Sigmoid colon (tissue), 7 donors: ENCODE results near the gene COA4. TPM values are rescaled to one million over a fixed set of nuclear protein-coding genes. Genes with fewer than 3 reads are reported as not detected.

ENCODE experiments used
- DNase-seq: peaks from one replicate; pipeline ENCODE4 v3.0.0-alpha.2; 2019
- H3K27ac ChIP-seq, 4 donors: fragments of 200-600 bp; sonication (generic); one replicate each; pipeline ENCODE4 v1.5.1; 2016 to 2019; ENCODE audit warnings: mild to moderate bottlenecking in 1 of 4
- H3K27me3 ChIP-seq, 3 donors: fragments of 200-600 bp; sonication (generic); one replicate each; pipeline ENCODE4 v1.5.1; 2019; ENCODE audit warnings: mild to moderate bottlenecking in 1 of 3
- H3K36me3 ChIP-seq, 4 donors: fragments of 200-600 bp; sonication (generic); one replicate each; pipeline ENCODE4 v1.5.1; 2016 to 2019
- H3K4me1 ChIP-seq, 4 donors: fragments of 200-600 bp; sonication (generic); one replicate each; pipeline ENCODE4 v1.5.1; 2017 to 2019
- H3K4me3 ChIP-seq, 4 donors: fragments of 200-600 bp; sonication (generic); one replicate each; pipeline ENCODE4 v1.5.1; 2017 to 2019; ENCODE audit warnings: mild to moderate bottlenecking in 2 of 4, moderate library complexity in 1 of 4
- H3K9me3 ChIP-seq, 4 donors: fragments of 200-600 bp in 3 of 4; sonication (generic) in 3 of 4; one replicate each; pipeline versions ENCODE4 v1.5.1 to v1.6.1; 2013 to 2019
- EP300 ChIP-seq, 4 donors: sonication (generic); formaldehyde crosslinking; IDR thresholded peaks; one replicate each; pipeline ENCODE4 v1.6.1; 2017; ENCODE audit warnings: antibody characterized with exemption in 4 of 4
- POLR2A ChIP-seq, 2 donors: fragments of 450-650 bp; IDR thresholded peaks; one replicate each; pipeline ENCODE4 v1.6.1; 2016; ENCODE audit warnings: antibody characterized with exemption in 2 of 2, mild to moderate bottlenecking in 2 of 2, moderate library complexity in 2 of 2
- POLR2AphosphoS5 ChIP-seq, 4 donors: sonication (generic); formaldehyde crosslinking; IDR thresholded peaks; one replicate each; pipeline ENCODE4 v1.6.1; 2017; ENCODE audit warnings: antibody characterized with exemption in 4 of 4
- WGBS, 2 donors: extraction: QIAGEN DNeasy Blood & Tissue Kit; methylation state at CpG; one replicate each; pipeline ENCODE4 v1.1.7; 2013; 5-methylcytosine and 5-hydroxymethylcytosine counted together
- intact Hi-C: fragments of 100-400 bp; cut with DNase I; formaldehyde crosslinking; loops from one replicate; pipeline ENCODE4 v1.15.1; 2023
- polyA plus RNA-seq, 3 donors: library from polyadenylated mRNA; stranded (reverse); fragments of 200-250 nt; gene quantifications; one replicate each; pipeline ENCODE4 v1.2.3, GENCODE V29; 2013
- total RNA-seq, 4 donors: library from RNA; depleted of rRNA; stranded (reverse); fragments of >200 nt; gene quantifications; one replicate each; pipeline ENCODE4 v1.1.0, GENCODE V29; 2016
- TF ChIP-seq, protein P1 (sequence below), 4 experiments: fragments of 450-650 bp in 3 of 4; fragments of 200-600 bp in 1 of 4; IDR thresholded peaks; one replicate each; pipeline ENCODE4 v1.5.1; 2016 to 2019; ENCODE audit warnings: antibody characterized with exemption in 4 of 4, mild to moderate bottlenecking in 3 of 4, moderate library complexity in 2 of 4
- donor health status: healthy with polysubstance abuse.
- donor health status: Bipolar disorder and iron deficiency.
- donor health status: healthy.

The COA4 gene
- total and polyA plus RNA-seq, 7 donors = 64.3 to 117 (median 87.4) TPM

DNA sequence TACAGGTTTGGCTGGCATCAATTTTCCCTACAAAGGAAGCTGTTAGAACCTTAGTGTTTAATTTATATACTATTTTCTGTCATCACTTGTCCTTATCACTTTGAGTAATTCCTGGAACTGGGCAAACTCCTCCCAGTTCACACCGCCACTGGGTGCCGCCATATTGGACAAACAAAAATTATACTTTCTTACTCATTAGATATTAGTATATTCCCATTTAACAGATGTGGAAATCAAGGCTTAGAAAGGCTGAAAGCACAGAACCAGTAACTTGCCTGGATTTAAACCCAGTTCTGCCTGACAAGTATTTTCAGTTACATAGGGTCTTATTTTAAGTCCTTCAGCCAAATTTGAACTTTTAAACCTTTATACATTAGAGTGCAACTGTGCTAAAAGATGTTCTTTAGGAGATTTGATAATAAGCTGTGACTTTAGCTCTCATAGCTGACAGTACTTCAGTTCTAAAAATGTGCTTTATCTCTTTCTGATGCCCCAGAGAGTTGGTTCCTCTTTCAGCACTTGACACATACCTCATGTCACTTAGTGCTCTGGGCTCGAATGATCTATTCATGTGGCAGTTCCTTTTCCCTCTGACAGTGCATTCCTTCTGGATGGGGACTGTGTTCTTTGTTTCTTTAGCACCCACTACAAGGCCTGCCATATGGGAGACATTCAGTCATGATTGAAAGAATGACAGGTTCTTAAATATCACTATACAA lies 25.4 kb downstream of the COA4 start:
- TF ChIP-seq POLR2A (IDR thresholded peaks at IDR 0.05) (no peak), POLR2AphosphoS5 (IDR thresholded peaks at IDR 0.05) (no peak), EP300 (IDR thresholded peaks at IDR 0.05) (no peak)
- TF ChIP-seq, protein P1, sequence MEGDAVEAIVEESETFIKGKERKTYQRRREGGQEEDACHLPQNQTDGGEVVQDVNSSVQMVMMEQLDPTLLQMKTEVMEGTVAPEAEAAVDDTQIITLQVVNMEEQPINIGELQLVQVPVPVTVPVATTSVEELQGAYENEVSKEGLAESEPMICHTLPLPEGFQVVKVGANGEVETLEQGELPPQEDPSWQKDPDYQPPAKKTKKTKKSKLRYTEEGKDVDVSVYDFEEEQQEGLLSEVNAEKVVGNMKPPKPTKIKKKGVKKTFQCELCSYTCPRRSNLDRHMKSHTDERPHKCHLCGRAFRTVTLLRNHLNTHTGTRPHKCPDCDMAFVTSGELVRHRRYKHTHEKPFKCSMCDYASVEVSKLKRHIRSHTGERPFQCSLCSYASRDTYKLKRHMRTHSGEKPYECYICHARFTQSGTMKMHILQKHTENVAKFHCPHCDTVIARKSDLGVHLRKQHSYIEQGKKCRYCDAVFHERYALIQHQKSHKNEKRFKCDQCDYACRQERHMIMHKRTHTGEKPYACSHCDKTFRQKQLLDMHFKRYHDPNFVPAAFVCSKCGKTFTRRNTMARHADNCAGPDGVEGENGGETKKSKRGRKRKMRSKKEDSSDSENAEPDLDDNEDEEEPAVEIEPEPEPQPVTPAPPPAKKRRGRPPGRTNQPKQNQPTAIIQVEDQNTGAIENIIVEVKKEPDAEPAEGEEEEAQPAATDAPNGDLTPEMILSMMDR (IDR thresholded peaks at IDR 0.05) = no peak
- DNase-seq = no peak
- intact Hi-C loops = no loop called here
- WGBS, 2 donors = 89 to 97% methylated on average over 3 of the region's 3 CpGs
- Histone ChIP-seq H3K27me3 (no peaks in the 10 kb centered on the region), H3K4me3 (no peak overlapping the region), H3K27ac (no peak overlapping the region), H3K36me3 (peaks cover 0 to 15% (median 0%) of the 10 kb centered on the region in 4 donors), H3K9me3 (no peaks in the 10 kb centered on the region), H3K4me1 (no peaks in the 10 kb centered on the region)

DNA sequence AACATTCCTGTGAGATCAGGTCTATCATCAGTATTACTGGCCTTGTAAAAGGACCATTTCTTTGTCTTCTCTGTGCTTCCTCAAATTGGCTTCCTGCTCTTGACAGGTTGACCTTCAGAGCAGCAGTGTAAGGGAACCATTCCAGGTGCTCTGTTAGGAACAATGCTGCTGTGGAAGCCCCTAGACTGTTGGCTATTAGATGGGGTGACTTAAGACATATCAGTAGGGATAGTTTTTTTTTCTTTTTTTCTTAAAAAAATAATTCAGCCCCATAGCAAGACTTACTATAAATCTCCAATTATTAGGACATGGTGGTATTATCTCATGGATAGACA lies 37.6 kb downstream of the COA4 start:
- Histone ChIP-seq H3K36me3 (peaks cover 0 to 12% (median 5%) of the 10 kb centered on the region in 4 donors), H3K4me1 (no peaks in the 10 kb centered on the region), H3K27me3 (no peaks in the 10 kb centered on the region), H3K9me3 (no peaks in the 10 kb centered on the region), H3K4me3 (no peak overlapping the region), H3K27ac (no peak overlapping the region)
- no peak for DNase-seq
- intact Hi-C loops = no loop called here
- TF ChIP-seq EP300 (IDR thresholded peaks at IDR 0.05) (no peak), POLR2A (IDR thresholded peaks at IDR 0.05) (no peak), POLR2AphosphoS5 (IDR thresholded peaks at IDR 0.05) (no peak)
- TF ChIP-seq, protein P1 (IDR thresholded peaks at IDR 0.05) = no peak

DNA sequence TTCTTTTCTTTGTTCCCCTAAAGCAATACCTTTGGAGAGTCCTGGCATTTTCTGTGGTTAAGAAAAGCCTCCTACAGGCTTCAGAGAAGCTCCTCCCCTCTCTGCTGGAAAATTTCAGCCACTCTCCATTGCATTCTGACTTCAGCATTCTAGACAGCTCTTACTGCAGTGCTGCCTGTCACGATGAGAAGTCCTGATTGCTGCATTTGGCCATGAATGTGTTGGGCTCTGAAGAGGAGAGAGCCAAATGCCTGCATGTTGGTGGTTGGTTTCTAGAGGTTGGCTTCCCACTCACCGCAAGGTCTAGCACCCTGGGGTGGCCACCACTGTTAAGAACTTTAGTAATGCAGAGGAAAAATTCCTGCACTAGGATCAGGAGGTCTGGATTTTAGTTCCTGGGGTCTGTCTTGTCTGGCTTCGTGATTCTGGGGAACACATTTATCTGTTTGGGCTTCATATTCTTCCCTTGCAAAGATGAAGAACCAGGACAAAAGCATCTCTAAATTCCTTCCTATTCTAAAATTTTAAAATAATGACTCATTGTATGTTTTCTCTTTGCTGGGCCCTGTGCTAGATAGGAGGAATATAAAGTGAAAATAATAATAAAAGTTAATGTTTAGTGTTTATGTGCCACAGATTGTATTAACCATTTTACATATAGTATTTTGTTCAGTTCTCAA lies 38.1 kb downstream of the COA4 start:
- no peak overlapping the region for H3K4me3 ChIP-seq
- no peak for DNase-seq
- no peaks in the 10 kb centered on the region for H3K4me1 ChIP-seq
- H3K27ac ChIP-seq = no peak overlapping the region
- TF ChIP-seq POLR2AphosphoS5 (IDR thresholded peaks at IDR 0.05) (no peak), EP300 (IDR thresholded peaks at IDR 0.05) (no peak), POLR2A (IDR thresholded peaks at IDR 0.05) (no peak)
- TF ChIP-seq, protein P1 (IDR thresholded peaks at IDR 0.05) = no peak
- no peaks in the 10 kb centered on the region for H3K9me3 ChIP-seq
- WGBS, 2 donors = 78 to 88% methylated on average over 3 of the region's 3 CpGs
- no peaks in the 10 kb centered on the region for H3K27me3 ChIP-seq
- H3K36me3 ChIP-seq = peaks cover 0 to 11% (median 2%) of the 10 kb centered on the region in 4 donors
- intact Hi-C loops = no loop called here

DNA sequence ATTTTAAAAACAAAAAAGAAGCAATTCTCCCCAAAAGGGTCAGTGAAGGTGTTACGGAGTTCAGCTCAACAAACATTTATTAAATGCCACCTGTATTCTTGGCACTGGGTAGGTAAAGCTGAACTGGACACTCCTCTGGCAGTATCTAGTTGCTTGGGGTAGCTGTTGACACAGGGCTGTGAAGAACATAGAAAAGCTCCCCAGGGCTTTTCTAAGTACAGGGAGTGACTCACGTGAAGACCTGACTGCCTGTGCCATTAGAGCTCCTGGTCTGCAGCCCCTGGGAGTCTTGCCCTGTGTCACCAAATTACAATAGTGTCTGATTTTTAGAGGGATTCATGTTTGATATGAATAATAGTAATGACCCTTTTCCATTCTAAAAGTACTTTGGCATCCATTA lies 43.6 kb downstream of the COA4 start:
- H3K27me3 ChIP-seq = no peaks in the 10 kb centered on the region
- H3K4me1 ChIP-seq = no peaks in the 10 kb centered on the region
- WGBS, 2 donors = 94 to 96% methylated on average over 2 of the region's 2 CpGs
- TF ChIP-seq POLR2AphosphoS5 (IDR thresholded peaks at IDR 0.05) (no peak), EP300 (IDR thresholded peaks at IDR 0.05) (no peak), POLR2A (IDR thresholded peaks at IDR 0.05) (no peak)
- TF ChIP-seq, protein P1 (IDR thresholded peaks at IDR 0.05) = no peak
- no peaks in the 10 kb centered on the region for H3K9me3 ChIP-seq
- H3K4me3 ChIP-seq = no peak overlapping the region
- no peak overlapping the region for H3K27ac ChIP-seq
- intact Hi-C loops = no loop called here
- no peak for DNase-seq
- H3K36me3 ChIP-seq = peaks cover 0 to 45% (median 0%) of the 10 kb centered on the region in 4 donors
